Measurements from ENCODE around the gene TRPM3. TPM values are rescaled to one million over a fixed set of nuclear protein-coding genes. Genes with fewer than 3 reads are reported as not detected.
A peak's percentile ranks its signal among the peaks of the same experiment; 100 is the strongest.

Gene TRPM3
- total RNA-seq, 1 donor from 2014 or later = 26.1 TPM

- DNase-seq (ENCODE audit: low spot score) (no peak), ATAC-seq (no peak)
- intact Hi-C loops (cut with DNase I) = no loop called here
These were observed 197.5 kb downstream of the TRPM3 start for GRCh38 chr9:70923961-70924360.

- ATAC-seq (no peak), DNase-seq (ENCODE audit: low spot score) (no peak)
- intact Hi-C loops (cut with DNase I) = no loop called here
These were observed 200.3 kb downstream of the TRPM3 start for GRCh38 chr9:70921136-70921535.

GRCh38 chr9:70917277-70917676 is 204.1 kb downstream of the TRPM3 start:
- intact Hi-C loops (cut with DNase I) = no loop called here
- ATAC-seq = no peak
- DNase-seq (ENCODE audit: low spot score) = no peak

- no peak for ATAC-seq
These were observed 209.6 kb downstream of the TRPM3 start for GRCh38 chr9:70911791-70912190.

GRCh38 chr9:70910598-70910997 is 210.8 kb downstream of the TRPM3 start:
- intact Hi-C loops (cut with DNase I) = no loop called here
- ATAC-seq = no peak
- DNase-seq (ENCODE audit: low spot score) = no peak

More at GRCh38 chr9:70911791-70912190, 209.6 kb downstream of the TRPM3 start:
- intact Hi-C loops (cut with DNase I) = no loop called here
- no peak for DNase-seq (ENCODE audit: low spot score)

GRCh38 chr9:70902692-70903131 is 218.7 kb downstream of the TRPM3 start:
- DNase-seq (ENCODE audit: low spot score) = no peak
- peak; percentile 65 for ATAC-seq
- intact Hi-C loops (cut with DNase I) = no loop called here

- intact Hi-C loops (cut with DNase I) = no loop called here
- ATAC-seq (no peak), DNase-seq (ENCODE audit: low spot score) (no peak)
These were observed 219.2 kb downstream of the TRPM3 start for GRCh38 chr9:70902171-70902570.

GRCh38 chr9:70901746-70902145 is 219.7 kb downstream of the TRPM3 start:
- DNase-seq (ENCODE audit: low spot score) (no peak), ATAC-seq (no peak)
- intact Hi-C loops (cut with DNase I) = no loop called here

- intact Hi-C loops (cut with DNase I) = no loop called here
- ATAC-seq (no peak), DNase-seq (ENCODE audit: low spot score) (no peak)
These were observed 220.4 kb downstream of the TRPM3 start for GRCh38 chr9:70901013-70901412.

GRCh38 chr9:70893580-70894122 is 227.8 kb downstream of the TRPM3 start:
- DNase-seq (ENCODE audit: low spot score) (no peak), ATAC-seq (no peak)
- intact Hi-C loops (cut with DNase I) = no loop called here

- DNase-seq (ENCODE audit: low spot score) (no peak), ATAC-seq (no peak)
- intact Hi-C loops (cut with DNase I) = no loop called here
These were observed 232.9 kb downstream of the TRPM3 start for GRCh38 chr9:70888471-70888870.

- ATAC-seq (no peak), DNase-seq (ENCODE audit: low spot score) (no peak)
- intact Hi-C loops (cut with DNase I) = no loop called here
These were observed 233.6 kb downstream of the TRPM3 start for GRCh38 chr9:70887826-70888225.

- no peak for DNase-seq (ENCODE audit: low spot score)
- peak; percentile 57 for ATAC-seq
- intact Hi-C loops (cut with DNase I) = no loop called here
These were observed 237.2 kb downstream of the TRPM3 start for GRCh38 chr9:70883963-70884793.

- DNase-seq (ENCODE audit: low spot score) (no peak), ATAC-seq (no peak)
- intact Hi-C loops (cut with DNase I) = no loop called here
These were observed 238.4 kb downstream of the TRPM3 start for GRCh38 chr9:70883056-70883455.

- DNase-seq (ENCODE audit: low spot score) = no peak
- intact Hi-C loops (cut with DNase I) = no loop called here
- ATAC-seq = no peak
These were observed 240.1 kb downstream of the TRPM3 start for GRCh38 chr9:70881333-70881732.

GRCh38 chr9:70880535-70880934 is 240.9 kb downstream of the TRPM3 start:
- ATAC-seq = no peak
- no peak for DNase-seq (ENCODE audit: low spot score)
- intact Hi-C loops (cut with DNase I) = no loop called here

GRCh38 chr9:70878576-70878975 is 242.8 kb downstream of the TRPM3 start:
- ATAC-seq (no peak), DNase-seq (ENCODE audit: low spot score) (no peak)
- intact Hi-C loops (cut with DNase I) = no loop called here

GRCh38 chr9:70874451-70874850 is 247.0 kb downstream of the TRPM3 start:
- no peak for DNase-seq (ENCODE audit: low spot score)
- ATAC-seq = no peak
- intact Hi-C loops (cut with DNase I) = no loop called here

GRCh38 chr9:70873506-70873905 is 247.9 kb downstream of the TRPM3 start:
- DNase-seq (ENCODE audit: low spot score) = no peak
- no peak for ATAC-seq
- intact Hi-C loops (cut with DNase I) = no loop called here

All from sciatic nerve (tissue), 2 donors.